Stimulated activated CD4-positive, alpha-beta T cell treated with anti-CD3 and anti-CD28 coated beads, Interleukin-2, amount 100 ng/mL, for 4 hours (primary cell): ENCODE data around the gene RETREG1.
"Not testable (repeated sequence)": the region's sequence is repeated elsewhere in the genome, so short reads cannot be mapped to it uniquely, and the experiment has no call there.

Experiments
- DNase-seq: peaks from one replicate; pipeline ENCODE4 v3.0.0-alpha.2; 2020; ENCODE audit warnings: low read depth

Gene RETREG1

DNA sequence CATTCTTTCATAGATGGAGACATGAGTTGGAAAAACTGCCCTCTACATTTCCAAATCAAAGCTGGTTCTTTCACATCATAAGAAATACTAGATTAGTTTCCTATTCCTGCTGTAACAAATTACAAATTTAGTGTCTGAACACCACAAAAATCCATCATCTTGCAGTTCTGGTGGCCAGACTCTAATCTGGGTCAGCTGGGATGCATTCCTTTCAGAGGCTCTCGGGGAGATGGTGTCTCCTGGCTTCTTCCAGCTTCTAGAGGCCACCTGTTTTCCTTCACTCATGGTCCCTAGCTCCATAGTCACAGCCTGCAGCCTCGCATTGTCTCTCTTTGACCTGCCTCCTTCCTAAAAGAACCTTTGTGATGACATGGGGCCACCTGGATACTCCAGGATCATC lies 65.2 kb downstream of the RETREG1 start:
- DNase-seq, result no peak

DNA sequence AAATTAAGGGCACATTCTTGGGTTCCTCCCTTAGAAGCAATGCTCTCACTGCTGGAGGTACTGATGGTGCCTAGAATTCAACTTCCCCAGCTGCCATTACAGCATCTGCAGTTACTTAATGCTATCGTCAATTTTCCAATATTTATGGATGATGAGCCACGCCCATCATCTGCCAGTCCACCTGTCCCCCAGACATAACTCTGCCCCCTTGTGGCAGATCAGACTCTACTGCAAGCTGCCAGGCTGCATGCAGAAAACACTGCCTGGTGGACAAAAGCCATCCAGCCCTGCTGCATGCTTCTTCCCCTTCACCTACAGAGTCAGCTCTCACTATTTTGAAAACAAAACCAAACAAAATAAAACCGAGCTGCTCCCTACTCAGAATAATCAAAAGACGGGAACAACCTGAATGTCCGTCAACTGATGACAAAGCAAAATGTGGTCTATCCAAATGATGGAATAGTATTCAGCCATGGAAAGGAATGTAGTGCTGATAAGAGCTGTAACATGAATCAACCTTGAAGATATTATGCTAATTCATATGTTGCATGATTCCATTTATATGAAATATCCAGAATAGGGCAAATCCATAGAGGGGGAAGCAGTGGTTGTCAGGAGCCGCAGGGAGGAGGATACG lies 66.4 kb downstream of the RETREG1 start:
- DNase-seq, result no peak

DNA sequence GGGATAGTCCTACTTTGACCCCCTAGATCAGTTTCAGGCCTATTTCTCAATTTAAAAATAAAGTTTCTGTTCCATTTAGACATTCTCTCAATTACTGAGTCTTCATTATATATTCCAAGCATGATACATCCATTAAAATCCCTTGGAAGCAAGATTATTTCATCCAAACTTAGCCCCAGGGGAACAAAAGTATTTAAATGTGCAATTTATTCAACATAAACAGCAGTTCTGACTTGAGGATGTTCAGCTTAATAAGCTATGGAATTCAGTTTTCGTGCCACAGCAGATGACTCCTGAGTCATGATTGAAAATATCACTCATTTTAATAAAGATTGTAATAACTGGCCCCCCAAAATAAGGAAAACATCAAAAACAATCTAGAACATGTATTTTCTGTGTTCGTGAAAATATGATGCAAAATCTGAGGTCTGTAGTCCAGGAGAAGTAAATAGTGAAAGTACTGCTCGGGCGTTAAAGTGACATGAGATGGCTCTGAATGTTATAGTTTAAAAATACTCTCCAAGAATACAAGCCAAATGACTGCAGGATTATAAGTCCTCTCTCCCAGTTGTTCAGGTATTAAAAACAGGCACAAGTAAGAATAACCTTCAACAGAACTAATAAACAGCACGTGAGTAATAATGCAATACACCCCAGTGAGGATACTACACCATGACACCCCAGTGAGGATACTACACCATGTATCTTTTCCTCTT lies 67.1 kb downstream of the RETREG1 start:
- DNase-seq, result no peak

DNA sequence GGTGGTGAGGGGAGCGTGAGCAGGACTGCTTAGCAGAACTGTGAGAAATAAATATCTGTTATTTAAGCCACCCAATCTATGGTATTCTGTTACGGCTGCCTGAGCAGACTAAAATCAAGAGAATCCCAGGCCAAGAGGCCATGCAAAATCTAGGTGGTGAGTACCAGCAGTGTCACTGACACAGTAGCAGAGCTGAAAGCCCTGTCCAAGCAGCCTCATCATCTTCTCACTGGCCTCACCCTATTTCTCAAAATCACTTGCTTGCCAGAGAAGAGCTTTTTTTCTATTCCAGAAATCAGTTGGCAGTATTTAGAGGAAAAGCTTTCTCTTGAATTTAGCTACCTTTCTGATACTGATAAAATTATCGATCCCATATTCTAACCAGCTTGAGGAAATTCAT lies 68.0 kb downstream of the RETREG1 start:
- DNase-seq, result no peak

DNA sequence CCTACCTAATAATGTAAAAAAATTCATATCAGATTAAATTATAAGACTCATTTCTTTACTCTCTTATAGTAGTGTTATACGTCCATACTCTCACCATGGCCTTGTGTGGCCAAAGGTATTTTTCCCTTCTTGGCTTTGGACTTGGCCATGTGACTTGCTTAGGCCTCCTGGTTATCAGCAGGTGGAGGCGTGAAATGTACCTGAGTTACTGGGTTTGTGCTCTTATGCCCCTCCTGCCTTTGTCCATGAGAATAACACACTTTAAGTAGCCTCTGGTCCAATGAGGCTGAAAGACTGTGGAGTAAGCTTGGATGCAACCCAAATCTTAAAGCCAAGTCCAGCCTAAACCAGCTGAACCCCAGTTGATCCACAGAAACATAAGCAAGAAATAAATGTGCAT lies 68.7 kb downstream of the RETREG1 start:
- no peak for DNase-seq

DNA sequence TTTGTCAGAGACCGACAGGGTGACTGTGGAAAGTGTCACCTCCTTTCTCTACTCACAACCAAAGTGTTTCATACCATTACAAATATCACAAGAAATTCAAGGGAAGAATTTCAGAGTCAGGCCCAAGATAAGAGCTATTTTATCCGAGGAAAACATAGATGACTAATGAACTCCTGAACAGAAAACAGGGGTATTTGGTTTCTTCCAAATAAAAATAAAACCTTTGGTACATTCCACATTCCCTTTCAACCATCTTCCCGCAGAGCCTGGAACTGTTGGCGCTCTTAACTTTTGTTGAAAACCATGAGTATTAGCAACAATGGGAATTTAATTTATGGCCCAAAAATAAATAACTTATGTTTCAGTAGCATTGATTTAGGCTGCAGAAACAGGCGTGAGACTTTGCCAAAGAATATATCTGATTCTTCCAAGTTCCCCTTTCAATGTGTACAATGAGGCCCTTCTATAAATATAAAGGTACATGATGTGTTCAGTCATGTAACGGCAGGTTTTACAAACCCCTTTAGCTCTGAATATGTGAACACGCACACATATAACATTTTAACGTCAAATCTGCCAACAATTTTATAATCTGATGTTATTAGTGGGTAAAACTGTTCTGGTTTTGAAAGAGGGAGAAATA lies 69.5 kb downstream of the RETREG1 start:
- no peak for DNase-seq

DNA sequence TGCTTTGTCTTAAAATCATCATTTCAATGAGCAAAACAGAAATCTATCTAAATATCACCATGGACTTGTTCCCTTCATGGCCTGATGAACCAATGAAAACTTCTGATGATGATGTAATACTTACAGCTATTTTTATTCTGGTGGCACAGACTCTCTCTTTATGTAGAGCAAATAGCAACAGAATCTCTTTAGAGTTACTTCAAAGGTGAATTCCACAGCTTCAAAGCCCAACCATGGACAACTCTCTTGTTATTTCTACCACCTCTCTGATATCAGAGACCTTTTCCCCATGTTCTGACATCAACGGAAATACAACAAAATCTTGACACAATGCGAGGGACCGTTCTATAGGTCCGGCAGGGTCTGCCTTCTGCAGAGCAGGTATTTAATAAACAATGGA lies 70.1 kb downstream of the RETREG1 start:
- no peak for DNase-seq

DNA sequence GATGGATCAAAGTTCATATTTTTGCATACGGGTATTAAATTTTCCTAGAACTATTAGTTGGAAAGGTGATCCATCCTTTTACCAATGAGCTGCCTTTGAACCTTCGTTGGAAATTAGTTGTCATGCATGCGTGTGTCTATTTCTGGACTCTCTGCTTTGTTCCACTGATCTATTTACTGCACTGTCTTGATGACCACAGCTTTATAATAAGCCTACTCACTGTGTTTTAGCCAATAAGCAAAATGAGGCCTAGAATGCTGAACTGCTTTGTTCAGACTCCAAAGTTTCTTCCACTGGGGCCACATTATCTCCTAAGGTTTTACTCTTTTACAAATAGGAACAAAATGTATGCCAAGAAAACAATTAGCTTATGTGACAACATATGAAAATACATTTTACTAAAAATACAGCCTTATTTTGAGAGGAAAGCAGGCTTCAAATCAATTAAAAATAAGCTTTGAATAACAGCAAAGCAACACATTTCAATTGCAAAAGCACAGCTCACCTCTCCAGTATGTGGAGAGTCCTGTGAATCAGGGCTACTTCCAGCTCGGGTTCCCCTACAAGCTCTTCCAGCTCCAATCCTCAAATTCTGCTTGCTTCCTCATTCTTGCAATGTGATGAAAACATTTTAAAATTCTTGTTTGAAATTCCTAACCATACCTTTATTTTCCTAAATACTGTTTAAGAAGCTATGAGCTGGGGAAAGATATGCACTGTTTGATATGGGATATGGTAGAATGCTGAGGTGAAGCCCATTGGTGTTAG lies 72.0 kb downstream of the RETREG1 start:
- DNase-seq, result no peak

DNA sequence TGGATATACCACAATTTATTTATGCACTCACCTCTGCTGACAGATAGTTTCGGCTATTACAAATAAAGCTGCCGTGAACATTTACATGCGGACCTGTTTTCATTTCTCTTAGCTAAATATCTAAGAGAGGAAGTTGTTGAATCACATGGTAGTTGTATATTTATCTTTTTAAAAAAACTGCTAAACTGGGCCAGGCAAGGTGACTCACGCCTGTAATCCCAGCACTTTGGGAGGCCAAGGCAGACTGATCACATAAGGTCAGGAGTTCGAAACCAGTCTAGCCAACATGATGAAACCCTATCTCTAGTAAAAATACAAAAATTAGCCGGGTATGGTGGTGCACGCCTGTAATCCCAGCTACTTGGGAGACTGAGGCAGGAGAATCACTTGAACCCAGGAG lies 73.6 kb downstream of the RETREG1 start:
- not testable (repeated sequence) for DNase-seq

DNA sequence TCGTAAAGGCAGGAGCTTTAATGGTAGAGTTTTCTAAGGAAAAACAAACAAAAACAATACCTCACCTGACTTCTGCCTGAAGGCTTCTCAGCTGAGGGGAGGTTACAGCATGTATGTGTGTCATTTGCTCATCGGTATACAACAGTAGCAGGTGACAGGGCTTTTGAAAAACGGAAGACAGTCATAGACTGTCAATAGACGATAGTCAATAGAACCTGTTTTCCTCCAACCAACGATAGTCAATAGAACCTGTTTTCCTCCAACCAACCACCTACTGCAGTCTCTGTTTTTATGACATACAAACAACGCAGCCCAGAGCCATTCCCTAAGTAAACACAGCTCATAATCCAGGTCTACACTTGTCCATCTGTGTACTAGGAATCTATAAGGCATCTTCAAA lies 74.6 kb downstream of the RETREG1 start:
- no peak for DNase-seq

DNA sequence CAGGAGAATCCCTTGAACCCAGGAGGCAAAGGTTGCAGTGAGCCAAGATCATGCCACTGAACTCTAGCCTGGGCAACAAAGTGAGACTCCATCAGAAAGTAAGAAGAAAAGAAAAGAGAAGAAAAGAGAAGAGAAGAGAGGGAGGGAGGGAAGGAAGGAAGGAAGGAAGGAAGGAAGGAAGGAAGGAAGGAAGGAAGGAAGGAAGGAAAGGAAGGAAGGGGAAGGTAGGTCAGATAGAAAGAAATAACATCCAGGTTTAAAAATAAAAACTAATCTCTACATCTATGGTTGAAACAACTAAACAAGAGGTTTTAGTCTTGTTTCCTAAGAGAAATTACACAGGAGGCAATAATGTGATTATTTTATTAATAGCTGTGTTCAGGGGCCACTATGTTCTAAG lies 75.2 kb downstream of the RETREG1 start:
- DNase-seq, result not testable (repeated sequence)

DNA sequence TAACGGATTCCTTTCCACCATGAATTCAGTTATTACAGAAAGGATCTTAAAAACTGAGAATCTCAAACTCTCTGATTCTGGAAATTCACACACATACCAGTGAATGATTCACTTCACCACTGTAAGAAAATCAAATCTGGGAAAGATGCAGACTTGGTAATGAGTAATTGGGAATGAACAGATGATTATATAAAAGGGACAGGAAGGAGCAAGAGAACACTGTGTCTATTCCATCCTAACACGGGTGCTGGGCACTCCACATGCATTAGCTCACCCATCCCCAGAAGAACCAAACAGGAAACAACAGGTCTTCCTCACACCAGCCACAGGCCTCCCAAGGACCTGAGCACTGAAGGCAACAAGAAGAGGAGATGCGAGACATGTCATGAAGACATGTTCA lies 76.4 kb downstream of the RETREG1 start:
- no peak for DNase-seq

DNA sequence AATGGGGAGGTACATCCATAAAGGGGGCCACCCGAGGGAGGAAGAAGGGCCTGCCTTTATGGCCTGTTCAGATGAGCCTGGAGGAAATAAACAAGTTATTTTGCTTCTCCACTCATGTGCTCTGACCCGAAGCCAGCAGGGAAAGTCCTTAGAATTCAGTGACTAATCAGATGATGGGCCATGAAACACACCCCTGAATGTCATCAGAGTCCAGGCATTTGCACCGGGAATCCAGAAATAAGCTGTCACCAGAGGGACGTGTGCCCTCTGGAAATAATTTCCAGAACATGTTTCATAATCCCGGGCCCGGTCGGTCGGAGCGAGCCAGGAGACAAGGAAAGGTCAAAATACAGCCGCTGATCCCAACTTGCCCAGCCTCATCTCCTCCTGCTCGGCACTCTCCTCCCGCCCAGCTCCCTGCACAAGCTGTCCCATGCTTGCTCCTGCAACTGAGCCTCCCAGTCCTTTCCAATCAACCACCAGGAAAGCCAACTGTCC lies 77.6 kb downstream of the RETREG1 start:
- DNase-seq, result no peak

DNA sequence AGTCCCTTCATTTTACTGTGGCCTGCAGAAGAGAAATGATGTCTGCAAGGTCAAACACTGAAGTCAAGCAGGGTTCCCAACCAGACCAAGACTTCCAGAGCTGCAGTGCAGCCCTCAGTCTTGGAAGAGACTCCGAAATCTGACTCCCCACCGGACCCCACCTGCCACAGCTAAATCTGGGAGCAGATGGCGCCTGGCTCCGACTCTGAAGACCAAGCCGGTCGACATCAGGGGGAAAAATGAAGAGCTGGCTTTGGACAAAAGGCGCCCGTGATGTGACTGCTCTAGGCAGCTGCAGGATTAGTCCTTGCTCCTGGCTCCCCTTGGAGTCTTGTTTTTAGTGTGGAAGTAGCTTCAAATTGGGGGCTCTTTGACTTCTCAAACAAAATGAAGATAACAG lies 78.8 kb downstream of the RETREG1 start:
- DNase-seq, result no peak

DNA sequence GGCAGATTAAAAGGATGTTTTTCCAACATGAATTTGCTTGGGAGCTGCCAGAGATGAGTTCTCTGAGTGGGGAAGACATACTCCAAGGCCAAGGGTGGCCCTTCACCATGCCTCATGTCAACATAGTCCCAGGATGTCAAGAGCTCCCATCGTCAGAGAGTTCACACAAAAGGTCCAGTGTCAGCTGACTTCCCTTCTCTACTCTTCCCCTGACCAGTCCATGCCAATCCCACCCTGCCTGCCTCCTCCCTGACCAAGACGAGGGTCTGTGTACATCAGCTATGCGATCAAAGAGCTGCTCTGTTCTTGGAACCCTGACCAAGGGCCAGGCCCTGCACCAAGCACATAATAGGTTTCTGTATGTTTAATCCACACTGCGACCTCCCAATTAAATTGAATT lies 80.0 kb downstream of the RETREG1 start:
- no peak for DNase-seq

DNA sequence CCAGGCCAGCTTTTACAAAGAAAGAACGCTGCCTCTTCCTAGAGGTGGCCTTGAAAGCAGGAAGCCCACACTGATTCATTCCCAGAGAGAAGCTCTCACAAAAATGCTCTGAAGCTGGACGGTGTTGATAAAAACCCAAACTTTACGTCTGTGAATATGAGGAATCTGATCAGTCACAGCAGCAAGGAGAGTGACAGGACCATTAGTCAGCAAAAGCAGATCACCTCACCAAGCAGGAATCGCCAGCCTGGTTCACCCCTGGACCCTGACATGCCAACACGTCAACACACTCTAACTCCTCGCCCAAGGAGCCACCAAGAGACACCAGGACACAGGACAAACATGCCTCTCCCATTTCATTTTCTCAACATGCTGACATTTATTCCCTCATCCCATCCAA lies 80.6 kb downstream of the RETREG1 start:
- no peak for DNase-seq

DNA sequence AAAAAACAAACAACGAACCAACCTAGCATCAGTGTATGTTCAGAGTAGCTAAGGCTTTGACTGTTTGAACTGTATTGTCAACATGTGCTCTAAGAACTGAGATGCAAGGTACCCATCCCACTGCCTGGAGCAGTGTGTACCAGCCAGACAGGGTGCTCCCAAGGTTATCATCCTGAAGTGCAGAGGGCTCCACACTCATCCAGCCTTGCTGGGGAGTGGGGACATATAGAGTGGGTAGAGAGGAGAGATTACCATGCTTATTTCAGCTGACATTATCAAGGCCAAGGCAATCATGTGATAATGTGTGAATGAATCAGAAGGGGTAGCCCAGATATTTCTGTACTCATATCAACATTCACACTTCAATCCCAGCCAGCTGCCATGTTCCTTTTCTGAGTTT lies 82.5 kb downstream of the RETREG1 start:
- no peak for DNase-seq

DNA sequence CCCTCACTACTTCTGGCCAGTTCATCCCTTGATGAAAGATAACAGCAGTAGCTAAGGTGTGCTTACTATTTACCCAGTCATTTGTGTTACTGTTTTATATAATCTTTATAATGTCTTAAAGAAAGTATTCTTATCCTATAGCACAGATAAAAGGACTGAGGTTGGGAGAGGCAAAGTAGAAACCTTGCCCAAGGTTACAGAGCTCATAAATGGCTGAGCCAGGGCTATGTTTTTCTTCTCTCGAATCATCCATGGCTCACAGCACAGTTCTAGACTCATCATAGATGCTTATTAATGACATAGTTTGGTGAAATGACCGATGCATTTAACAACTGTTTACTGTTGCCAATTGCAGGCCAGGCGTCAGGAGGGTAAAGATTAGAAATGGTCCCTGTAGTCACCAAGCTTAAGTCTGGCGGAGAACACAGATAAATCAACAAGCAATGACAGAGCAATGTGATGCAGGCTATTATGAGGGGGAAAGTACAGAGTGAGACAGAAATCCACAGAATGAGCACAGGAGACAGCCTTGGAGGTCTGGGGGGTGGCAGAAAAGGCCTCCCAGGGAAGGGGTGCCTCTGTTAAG lies 85.6 kb downstream of the RETREG1 start:
- DNase-seq, result no peak

DNA sequence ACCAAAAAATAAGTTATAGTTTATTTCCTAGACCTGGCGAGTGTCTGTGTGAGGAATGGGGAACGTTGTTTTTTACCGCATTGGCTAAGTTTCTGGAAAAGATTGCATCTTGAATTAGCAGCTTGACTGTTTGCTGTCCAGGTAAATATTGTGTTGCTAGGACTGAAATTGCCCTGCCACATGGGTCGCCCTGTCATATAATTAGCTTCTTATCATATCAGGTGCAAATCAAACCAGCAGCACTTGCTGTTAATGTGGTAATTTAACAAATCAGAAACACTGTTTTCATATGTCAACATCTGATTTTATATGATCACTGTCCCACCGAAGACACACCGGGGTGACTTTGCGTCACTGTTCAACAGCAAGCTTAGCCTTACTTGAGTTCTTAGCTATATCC lies 87.5 kb downstream of the RETREG1 start:
- no peak for DNase-seq

DNA sequence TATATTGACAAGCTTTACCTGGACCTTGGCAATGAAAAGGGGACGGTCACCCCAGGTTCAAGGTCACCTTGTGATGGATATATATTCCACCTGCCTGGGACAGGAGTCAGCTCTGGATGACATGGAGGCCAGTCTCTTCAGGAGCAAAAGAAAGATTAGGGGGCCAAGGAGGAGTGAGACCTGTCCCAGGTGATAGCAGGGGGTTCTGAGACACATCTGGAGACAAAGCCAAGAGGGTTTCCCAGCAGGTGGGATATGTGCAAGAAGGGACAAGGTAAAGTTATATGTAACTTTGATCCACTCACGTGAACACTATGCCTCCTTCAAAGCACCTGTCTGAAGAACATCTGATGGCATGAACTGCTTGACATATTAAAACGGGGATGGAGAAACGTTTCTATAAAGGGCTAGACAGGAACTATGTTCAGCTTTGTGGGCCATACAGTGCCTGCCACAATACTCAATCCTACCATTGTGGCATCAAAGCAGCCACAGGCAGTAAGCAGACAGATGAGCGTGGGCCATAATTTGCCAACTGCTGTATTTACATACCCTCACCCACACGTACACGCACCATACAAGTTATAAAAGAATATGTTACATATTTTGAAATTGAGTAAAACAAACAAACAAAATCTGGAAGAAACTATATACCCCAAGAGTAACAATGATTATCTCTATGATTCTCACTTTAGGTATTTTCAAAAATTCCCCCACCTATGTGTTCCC lies 88.3 kb downstream of the RETREG1 start:
- no peak for DNase-seq

DNA sequence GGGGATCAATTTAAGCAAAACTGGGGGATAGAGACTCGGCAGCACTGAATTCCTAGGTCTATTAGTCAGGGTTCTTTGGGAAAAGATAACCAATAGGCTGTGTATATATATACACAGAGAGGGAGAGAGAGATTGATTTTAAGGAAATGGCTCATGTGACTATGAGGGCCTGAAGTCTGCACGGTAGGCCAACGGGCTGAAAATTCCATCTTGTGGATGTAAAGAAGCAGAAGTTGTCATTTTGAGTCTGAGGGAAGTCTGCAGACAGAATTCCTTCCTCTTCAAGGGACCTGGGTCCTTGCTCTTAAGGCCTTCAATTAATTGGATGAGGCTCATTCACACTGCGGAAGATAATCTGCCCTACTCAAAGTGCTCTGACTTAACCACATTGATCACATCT lies 91.1 kb downstream of the RETREG1 start:
- DNase-seq, result no peak

DNA sequence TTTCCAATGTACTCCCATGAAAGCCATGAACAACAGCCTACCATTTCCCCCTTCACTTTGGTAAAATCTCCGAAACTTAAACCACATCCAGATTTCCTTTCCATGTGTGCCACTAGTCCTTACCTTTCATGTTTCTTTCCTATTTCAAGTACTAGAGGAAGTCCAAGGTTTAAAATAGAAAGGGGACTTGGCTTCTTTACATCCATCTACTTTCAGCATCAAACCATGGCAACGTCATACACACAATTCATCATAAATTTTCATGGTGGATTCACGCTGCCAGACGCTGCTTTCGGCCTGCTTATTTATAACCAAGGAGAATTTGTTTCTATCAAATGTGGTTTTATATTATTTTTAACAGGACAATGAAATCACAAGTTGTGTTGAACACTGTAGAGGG lies 92.5 kb downstream of the RETREG1 start:
- DNase-seq, result no peak
